ENCODE results near the gene SIGLEC12. TPM values are rescaled to one million over a fixed set of nuclear protein-coding genes. Genes with fewer than 3 reads are reported as not detected.

Gene SIGLEC12
- total RNA-seq, 1 donor from 2014 or later, result not detected

GRCh38 chr19:51485960-51486660, 15.5 kb downstream of the SIGLEC12 start:
- Mint-ChIP-seq H3K9me3 (ENCODE audit: unreplicated experiment) (peaks cover 39% of the 10 kb centered on the region), H3K27ac (ENCODE audit: unreplicated experiment) (no peak overlapping the region), H3K4me3 (ENCODE audit: unreplicated experiment) (no peak overlapping the region), H3K27me3 (ENCODE audit: unreplicated experiment) (no peaks in the 10 kb centered on the region), H3K4me1 (ENCODE audit: unreplicated experiment) (no peaks in the 10 kb centered on the region), H3K36me3 (ENCODE audit: unreplicated experiment) (no peaks in the 10 kb centered on the region)
- no peak for TF ChIP-seq CTCF (IDR thresholded peaks at IDR 0.05)
- no peak for DNase-seq (ENCODE audit: extremely low spot score, unreplicated experiment)

GRCh38 chr19:51480590-51480989, 21.0 kb downstream of the SIGLEC12 start:
- H3K9me3 Mint-ChIP-seq (ENCODE audit: unreplicated experiment), result peaks cover 38% of the 10 kb centered on the region

GRCh38 chr19:51479531-51480331, 21.9 kb downstream of the SIGLEC12 start:
- H3K4me1 Mint-ChIP-seq (ENCODE audit: unreplicated experiment), result no peaks in the 10 kb centered on the region
- H3K27ac Mint-ChIP-seq (ENCODE audit: unreplicated experiment), result no peak overlapping the region
- TF ChIP-seq CTCF (IDR thresholded peaks at IDR 0.05), result no peak
- no peaks in the 10 kb centered on the region for H3K27me3 Mint-ChIP-seq (ENCODE audit: unreplicated experiment)
- no peak overlapping the region for H3K4me3 Mint-ChIP-seq (ENCODE audit: unreplicated experiment)
- DNase-seq (ENCODE audit: extremely low spot score, unreplicated experiment), result no peak
- H3K36me3 Mint-ChIP-seq (ENCODE audit: unreplicated experiment), result no peaks in the 10 kb centered on the region
- H3K9me3 Mint-ChIP-seq (ENCODE audit: unreplicated experiment), result peaks cover 32% of the 10 kb centered on the region

More at GRCh38 chr19:51480590-51480989, 21.0 kb downstream of the SIGLEC12 start:
- H3K27ac Mint-ChIP-seq (ENCODE audit: unreplicated experiment), result no peak overlapping the region
- no peak overlapping the region for H3K4me3 Mint-ChIP-seq (ENCODE audit: unreplicated experiment)
- H3K36me3 Mint-ChIP-seq (ENCODE audit: unreplicated experiment), result no peaks in the 10 kb centered on the region
- H3K4me1 Mint-ChIP-seq (ENCODE audit: unreplicated experiment), result no peaks in the 10 kb centered on the region
- TF ChIP-seq CTCF (IDR thresholded peaks at IDR 0.05), result no peak
- no peak for DNase-seq (ENCODE audit: extremely low spot score, unreplicated experiment)
- no peaks in the 10 kb centered on the region for H3K27me3 Mint-ChIP-seq (ENCODE audit: unreplicated experiment)

GRCh38 chr19:51478381-51479234, 23.0 kb downstream of the SIGLEC12 start, which contains the start of gene CEACAM18:
CEACAM18 (plus strand) TSS chr19:51478539.
- Mint-ChIP-seq H3K27me3 (ENCODE audit: unreplicated experiment) (no peaks in the 10 kb centered on the region), H3K27ac (ENCODE audit: unreplicated experiment) (no peak within 1 kb of the TSS), H3K4me3 (ENCODE audit: unreplicated experiment) (no peak within 1 kb of the TSS), H3K4me1 (ENCODE audit: unreplicated experiment) (no peaks in the 10 kb centered on the region), H3K36me3 (ENCODE audit: unreplicated experiment) (no peaks in the 10 kb centered on the region), H3K9me3 (ENCODE audit: unreplicated experiment) (peaks cover 27% of the 10 kb centered on the region)
- no peak for TF ChIP-seq CTCF (IDR thresholded peaks at IDR 0.05)
- DNase-seq (ENCODE audit: extremely low spot score, unreplicated experiment), result no peak
